NOMO-1 treated with DMSO at 0.1 percent for 48 hours (cell line): ENCODE data around the gene RAB35.

Experiments
- DNase-seq: peaks from one replicate; lab custom pipeline; 2025; ENCODE audit not compliant: unreplicated experiment; lab: John Stamatoyannopoulos, UW

Gene RAB35

GRCh38 chr12:120109570-120110267 is 6.8 kb downstream of the RAB35 start:
- DNase-seq: no peak

- no peak for DNase-seq
These were observed 10.4 kb downstream of the RAB35 start for GRCh38 chr12:120106151-120106550.

GRCh38 chr12:120103371-120103770 is 13.2 kb downstream of the RAB35 start:
- DNase-seq: no peak

- DNase-seq: no peak
These were observed 13.6 kb downstream of the RAB35 start for GRCh38 chr12:120103044-120103338.

- DNase-seq: no peak
These were observed 14.1 kb downstream of the RAB35 start for GRCh38 chr12:120102189-120103043.

- DNase-seq: no peak
These were observed 14.9 kb downstream of the RAB35 start for GRCh38 chr12:120101617-120102016.

- no peak for DNase-seq
These were observed 15.4 kb downstream of the RAB35 start for GRCh38 chr12:120101182-120101581.

GRCh38 chr12:120100630-120101029 is 15.9 kb downstream of the RAB35 start:
- DNase-seq: no peak

- no peak for DNase-seq
These were observed 16.8 kb downstream of the RAB35 start for GRCh38 chr12:120099738-120100137.

- no peak for DNase-seq
These were observed 17.6 kb downstream of the RAB35 start for GRCh38 chr12:120098756-120099470.

- DNase-seq: no peak
These were observed 19.8 kb downstream of the RAB35 start for GRCh38 chr12:120096671-120097202.

- DNase-seq: no peak
These were observed 20.8 kb downstream of the RAB35 start for GRCh38 chr12:120095736-120096135.

GRCh38 chr12:120095331-120095730 is 21.2 kb downstream of the RAB35 start:
- no peak for DNase-seq

- no peak for DNase-seq
These were observed 22.1 kb downstream of the RAB35 start for GRCh38 chr12:120094485-120094884.

GRCh38 chr12:120093592-120094355 is 22.8 kb downstream of the RAB35 start:
- DNase-seq: no peak

GRCh38 chr12:120093336-120093591 is 23.3 kb downstream of the RAB35 start:
- no peak for DNase-seq

- DNase-seq: no peak
These were observed 23.8 kb downstream of the RAB35 start for GRCh38 chr12:120092551-120093335.

- no peak for DNase-seq
These were observed 25.0 kb downstream of the RAB35 start for GRCh38 chr12:120091371-120092090.

GRCh38 chr12:120090626-120091295 is 25.8 kb downstream of the RAB35 start:
- no peak for DNase-seq
